GM12872 (cell line): ENCODE data around the gene CHAT.

ENCODE experiments used
- TF ChIP-seq, protein P1 (sequence below): IDR thresholded peaks from 3 replicates; pipeline ENCODE4 v1.5.1; 2011; ENCODE audit warnings: low read depth, mild to moderate bottlenecking, low read length, moderate library complexity; ENCODE audit not compliant: insufficient read depth

Gene CHAT

DNA sequence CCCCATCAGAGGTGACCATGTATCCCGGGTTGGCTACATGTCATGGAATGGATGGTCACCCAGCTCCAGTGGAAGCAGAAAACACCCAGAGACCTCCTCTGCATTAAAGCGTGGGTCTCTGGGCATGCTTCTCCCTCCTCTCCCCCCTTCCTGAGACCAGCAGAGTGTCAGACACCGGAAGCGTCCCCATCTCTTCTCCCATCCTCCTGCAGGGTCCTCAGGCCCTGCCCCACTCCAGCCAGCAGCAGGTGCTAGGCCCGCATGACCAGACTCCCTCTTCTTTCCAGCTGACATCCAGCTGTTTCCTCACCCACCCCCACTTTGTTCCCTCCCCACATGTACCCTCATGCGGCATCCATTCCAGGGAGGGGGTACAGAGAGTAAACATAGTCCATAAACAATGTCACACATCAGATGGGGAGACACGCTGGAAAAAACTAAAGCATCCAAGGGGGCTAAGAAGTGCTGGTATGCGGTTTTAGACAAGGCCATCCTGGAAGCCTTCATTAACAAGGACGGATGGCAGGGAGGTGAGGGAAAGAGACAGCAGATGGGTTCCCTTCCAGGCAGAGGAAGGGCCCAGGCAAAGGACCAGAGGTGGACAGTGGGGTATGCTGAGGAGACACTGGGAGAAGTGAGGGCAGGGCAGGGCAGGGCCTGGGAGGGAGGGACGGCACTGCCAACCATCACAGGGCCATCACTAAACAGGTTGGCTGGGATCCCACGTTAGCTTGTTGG is 16.2 kb upstream of the CHAT start:
- TF ChIP-seq, protein P1, sequence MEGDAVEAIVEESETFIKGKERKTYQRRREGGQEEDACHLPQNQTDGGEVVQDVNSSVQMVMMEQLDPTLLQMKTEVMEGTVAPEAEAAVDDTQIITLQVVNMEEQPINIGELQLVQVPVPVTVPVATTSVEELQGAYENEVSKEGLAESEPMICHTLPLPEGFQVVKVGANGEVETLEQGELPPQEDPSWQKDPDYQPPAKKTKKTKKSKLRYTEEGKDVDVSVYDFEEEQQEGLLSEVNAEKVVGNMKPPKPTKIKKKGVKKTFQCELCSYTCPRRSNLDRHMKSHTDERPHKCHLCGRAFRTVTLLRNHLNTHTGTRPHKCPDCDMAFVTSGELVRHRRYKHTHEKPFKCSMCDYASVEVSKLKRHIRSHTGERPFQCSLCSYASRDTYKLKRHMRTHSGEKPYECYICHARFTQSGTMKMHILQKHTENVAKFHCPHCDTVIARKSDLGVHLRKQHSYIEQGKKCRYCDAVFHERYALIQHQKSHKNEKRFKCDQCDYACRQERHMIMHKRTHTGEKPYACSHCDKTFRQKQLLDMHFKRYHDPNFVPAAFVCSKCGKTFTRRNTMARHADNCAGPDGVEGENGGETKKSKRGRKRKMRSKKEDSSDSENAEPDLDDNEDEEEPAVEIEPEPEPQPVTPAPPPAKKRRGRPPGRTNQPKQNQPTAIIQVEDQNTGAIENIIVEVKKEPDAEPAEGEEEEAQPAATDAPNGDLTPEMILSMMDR: no peak

DNA sequence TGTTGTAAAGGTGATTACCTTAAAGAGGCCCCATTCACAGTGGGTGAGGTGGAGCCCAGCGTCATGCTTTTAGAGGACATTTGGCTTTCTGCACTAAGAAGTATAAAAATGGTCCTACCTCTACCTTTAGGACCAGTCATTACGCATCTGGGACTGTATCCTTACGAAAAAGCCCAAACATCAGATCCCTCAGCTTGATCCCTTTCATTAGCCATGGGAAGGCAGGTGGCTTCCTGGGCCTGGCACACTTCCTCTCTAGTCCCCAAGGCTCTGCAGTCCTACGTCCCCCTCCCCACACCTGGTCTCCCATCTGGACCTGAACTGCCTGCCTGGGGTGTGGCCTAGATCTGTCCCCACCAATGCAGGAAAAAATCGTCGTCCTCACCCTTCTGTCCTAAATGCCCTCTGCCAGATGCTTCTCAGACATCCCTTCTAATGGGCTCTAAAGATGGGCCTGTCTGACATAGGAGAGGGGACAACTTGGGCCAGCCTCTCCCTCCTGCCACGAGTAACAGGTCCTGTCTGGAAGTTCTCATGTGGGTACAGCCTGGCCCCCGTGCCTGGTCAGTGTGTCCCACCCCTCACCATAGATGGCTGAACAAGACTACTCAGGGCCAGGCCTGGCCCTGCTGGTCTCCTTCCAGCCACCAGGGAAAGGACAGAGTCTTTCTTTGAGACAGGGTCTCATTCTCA is 15.5 kb upstream of the CHAT start:
- TF ChIP-seq, protein P1: no peak

DNA sequence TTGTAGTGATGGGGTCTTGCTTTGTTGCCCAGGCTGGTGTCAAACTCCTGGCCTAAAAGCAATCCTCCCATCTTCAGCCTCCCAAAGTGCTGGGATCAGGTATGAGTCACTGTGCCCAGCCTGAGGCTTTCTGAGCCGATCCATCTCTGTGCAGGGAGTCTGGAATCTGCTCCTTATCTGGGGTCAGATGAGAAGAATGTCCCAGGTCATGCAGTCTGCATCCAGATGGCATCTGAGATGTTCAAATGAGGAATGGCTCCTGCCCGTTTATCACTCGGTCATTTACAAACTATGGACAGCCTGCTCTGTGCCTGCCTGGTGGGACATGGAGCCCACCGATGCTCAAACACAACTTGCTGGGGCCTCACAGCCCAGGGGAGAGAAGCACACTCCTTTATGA is 14.9 kb upstream of the CHAT start:
- TF ChIP-seq, protein P1: no peak

DNA sequence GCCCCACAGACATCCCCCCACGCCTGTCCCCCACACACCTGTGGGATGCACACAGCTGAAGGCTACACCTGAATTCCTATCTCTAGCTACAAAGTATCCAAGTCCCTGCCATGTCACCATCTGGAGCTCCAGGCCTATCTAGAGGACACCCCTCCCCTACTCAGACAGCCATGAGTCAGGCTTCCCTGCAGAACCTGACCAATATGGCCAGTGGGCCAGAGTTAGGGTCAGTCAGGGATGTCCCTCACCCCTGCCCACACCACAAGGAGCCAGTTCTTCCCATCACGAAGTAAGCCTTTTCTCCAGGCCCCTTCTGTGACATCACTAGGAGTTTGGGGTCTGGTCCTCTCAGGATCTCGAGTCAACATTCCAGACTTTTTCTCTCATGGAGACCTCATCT is 14.3 kb upstream of the CHAT start:
- TF ChIP-seq, protein P1: no peak

DNA sequence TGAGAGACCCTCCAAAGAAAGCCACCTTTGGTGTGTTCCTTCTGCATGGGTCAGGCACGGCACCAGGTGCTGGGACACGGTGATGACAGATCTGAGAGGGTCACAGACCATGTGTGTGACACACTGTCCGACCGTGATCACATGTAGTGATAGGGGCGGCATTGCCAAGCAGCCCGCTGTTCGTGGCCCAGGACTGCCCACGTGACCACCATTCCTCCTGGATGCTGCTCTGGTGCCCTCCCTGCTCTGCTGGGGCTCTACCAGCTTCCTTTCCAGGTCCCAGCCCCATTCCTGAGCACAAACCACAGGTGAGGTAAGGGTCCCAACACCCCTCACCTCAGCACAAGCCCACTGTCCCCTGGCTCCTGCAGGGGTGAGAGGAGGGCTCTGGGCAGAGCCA is 13.8 kb upstream of the CHAT start:
- TF ChIP-seq, protein P1: no peak

DNA sequence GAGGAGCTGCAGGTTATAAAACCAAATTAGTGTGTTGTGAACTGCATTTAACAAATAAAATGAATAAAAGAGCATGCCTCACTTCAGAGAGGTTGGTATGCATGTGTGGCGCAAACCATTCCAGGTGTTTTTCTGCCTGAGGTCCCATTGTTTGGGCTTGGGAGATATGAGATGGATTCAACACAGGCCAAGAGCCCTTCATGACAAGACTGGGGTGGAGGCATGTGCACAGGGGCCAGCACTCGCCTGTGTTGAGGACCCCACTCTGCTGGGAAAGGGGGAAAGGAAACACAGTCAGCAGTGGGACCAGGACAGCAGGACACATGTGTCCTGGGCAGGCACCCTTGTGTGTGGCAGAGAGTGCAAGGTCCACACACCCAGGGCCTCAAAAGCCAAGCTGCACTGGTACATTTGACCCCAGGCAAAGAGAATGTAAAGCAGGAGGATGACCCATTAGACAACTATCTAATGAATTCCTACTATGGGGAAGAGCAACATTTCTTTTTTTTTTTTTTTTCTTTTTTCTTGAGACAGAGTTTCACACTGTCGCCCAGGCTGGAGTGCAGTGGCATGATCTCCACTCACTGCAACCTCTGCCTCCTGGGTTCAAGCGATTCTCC is 12.9 kb upstream of the CHAT start:
- TF ChIP-seq, protein P1: no peak

DNA sequence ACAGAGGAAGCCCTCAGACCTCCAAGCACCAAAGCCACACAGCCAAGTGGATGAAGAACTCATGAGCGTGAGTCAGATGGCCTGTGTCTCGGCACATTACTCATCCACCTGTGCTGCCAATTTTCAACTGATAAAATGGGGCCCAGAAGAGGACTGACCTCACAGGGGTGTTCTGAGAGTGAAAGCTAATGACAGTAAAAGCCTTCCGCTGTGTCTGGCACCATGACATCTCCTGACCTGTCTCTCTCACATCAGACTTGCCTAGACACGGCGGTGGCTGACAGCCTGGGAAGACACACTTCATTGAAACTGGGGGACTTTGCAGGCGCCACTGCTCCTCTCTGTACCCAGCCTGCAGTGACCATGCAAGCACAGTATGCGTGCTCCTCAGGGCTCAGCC is 12.0 kb upstream of the CHAT start:
- TF ChIP-seq, protein P1: no peak
